Lung (tissue), 12 donors: Measurements from ENCODE around the gene LTBP4. TPM values are rescaled to one million over a fixed set of nuclear protein-coding genes. Genes with fewer than 3 reads are reported as not detected.
A peak's percentile ranks its signal among the peaks of the same experiment; 100 is the strongest.

ENCODE experiments used
- ATAC-seq: fragments of 200-7000 bp; cut with Tn5 transposase; one replicate; pipeline ENCODE4 v1.9.1; 2020; ENCODE audit warnings: moderate number of reproducible peaks; ENCODE audit not compliant: insufficient read depth, low FRiP score
- DNase-seq, 3 donors: peaks; one replicate each; pipeline ENCODE4 v3.0.0-alpha.2; 2013 to 2017
- H3K27ac ChIP-seq, 2 donors: one replicate each; pipeline ENCODE4 v1.5.1; 2013; ENCODE audit warnings: mild to moderate bottlenecking in 2 of 2, moderate library complexity in 2 of 2, control low read depth in 1 of 2, inconsistent platforms in 1 of 2, low read depth in 1 of 2, low read length in 1 of 2
- H3K27me3 ChIP-seq, 3 donors: one replicate each; pipeline ENCODE4 v1.5.1; 2013; ENCODE audit warnings: low read length in 2 of 3; ENCODE audit not compliant: control insufficient read depth in 3 of 3, insufficient read depth in 3 of 3
- H3K36me3 ChIP-seq, 4 donors: one replicate each; pipeline ENCODE4 v1.5.1; 2013; ENCODE audit warnings: low read length in 4 of 4, mild to moderate bottlenecking in 1 of 4, moderate library complexity in 1 of 4; ENCODE audit not compliant: control insufficient read depth in 4 of 4, insufficient read depth in 4 of 4
- H3K4me1 ChIP-seq, 5 donors: one replicate each; pipeline ENCODE4 v1.5.1; 2013; ENCODE audit warnings: low read length in 5 of 5, mild to moderate bottlenecking in 2 of 5, moderate library complexity in 1 of 5; ENCODE audit not compliant: control insufficient read depth in 5 of 5, insufficient read depth in 5 of 5
- H3K4me3 ChIP-seq: one replicate; pipeline ENCODE4 v1.5.1; 2013; ENCODE audit warnings: mild to moderate bottlenecking, control low read depth, moderate library complexity
- H3K9ac ChIP-seq, 2 donors: one replicate each; pipeline ENCODE4 v1.5.1; 2013; ENCODE audit warnings: low read length in 2 of 2, control low read depth in 1 of 2; ENCODE audit not compliant: insufficient read depth in 1 of 2
- H3K9me3 ChIP-seq, 4 donors: one replicate each; pipeline ENCODE4 v1.5.1; 2013; ENCODE audit warnings: low read length in 3 of 4, mild to moderate bottlenecking in 1 of 4, moderate library complexity in 1 of 4; ENCODE audit not compliant: control insufficient read depth in 4 of 4, insufficient read depth in 3 of 4
- WGBS, 2 donors: extraction: QIAGEN DNeasy Blood & Tissue Kit; methylation state at CpG; one replicate each; pipeline ENCODE4 v1.1.7; 2013; 5-methylcytosine and 5-hydroxymethylcytosine counted together
- polyA plus RNA-seq, 2 donors: library from polyadenylated mRNA; stranded (reverse); fragments of 200-250 nt; gene quantifications; one replicate each; pipeline ENCODE4 v1.2.1, GENCODE V29; 2013
- total RNA-seq, 2 donors: library from RNA; depleted of rRNA in 1 of 2; stranded (reverse); fragments of >200 nt in 1 of 2; gene quantifications; one replicate each; pipeline ENCODE4 v1.2.1, GENCODE V29; 2014 to 2021
- TF ChIP-seq, protein P1 (sequence below): IDR thresholded peaks from 2 replicates; pipeline ENCODE4 v1.5.1; 2012; ENCODE audit warnings: mild to moderate bottlenecking; ENCODE audit errors: control extremely low read depth, extremely low read depth
- donor health status: control.
- donor health status: control.
- donor health status: Bipolar disorder and iron deficiency.
- donor health status: healthy.
- donor health status: DM: yes; HTN: yes; CAD: no.

LTBP4 gene
- total and polyA plus RNA-seq, 4 donors, result 73.0 to 290 (median 151) TPM

DNA sequence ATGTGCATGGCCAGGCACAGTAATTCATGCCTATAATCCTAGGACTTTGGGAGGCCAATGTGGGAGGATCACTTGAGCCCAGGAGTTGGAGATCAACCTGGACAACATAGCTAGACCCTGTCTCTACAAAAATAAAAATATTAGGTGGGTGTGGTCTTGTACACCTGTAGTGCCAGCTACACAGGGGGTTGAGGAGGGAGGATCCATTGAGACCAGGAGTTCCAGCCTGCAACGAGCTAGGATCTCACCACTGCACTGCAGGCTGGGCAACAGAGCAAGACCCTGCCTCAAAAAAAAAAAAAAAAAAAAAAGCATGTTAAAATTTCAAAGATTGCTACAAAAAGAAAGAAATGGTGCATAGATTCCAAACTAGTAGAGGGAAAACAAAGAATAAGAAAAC lies 37.2 kb downstream of the LTBP4 start:
- Histone ChIP-seq H3K27ac (no peak overlapping the region), H3K4me1 (peaks cover 0 to 28% (median 13%) of the 10 kb centered on the region in 5 donors), H3K27me3 (no peaks in the 10 kb centered on the region), H3K9me3 (no peaks in the 10 kb centered on the region), H3K4me3 (no peak overlapping the region), H3K36me3 (no peaks in the 10 kb centered on the region), H3K9ac (no peak overlapping the region)
- ATAC-seq (no peak), DNase-seq (no peak)
- 77 to 92% methylated on average over 1 of the region's 1 CpG for WGBS, 2 donors
- TF ChIP-seq, protein P1, sequence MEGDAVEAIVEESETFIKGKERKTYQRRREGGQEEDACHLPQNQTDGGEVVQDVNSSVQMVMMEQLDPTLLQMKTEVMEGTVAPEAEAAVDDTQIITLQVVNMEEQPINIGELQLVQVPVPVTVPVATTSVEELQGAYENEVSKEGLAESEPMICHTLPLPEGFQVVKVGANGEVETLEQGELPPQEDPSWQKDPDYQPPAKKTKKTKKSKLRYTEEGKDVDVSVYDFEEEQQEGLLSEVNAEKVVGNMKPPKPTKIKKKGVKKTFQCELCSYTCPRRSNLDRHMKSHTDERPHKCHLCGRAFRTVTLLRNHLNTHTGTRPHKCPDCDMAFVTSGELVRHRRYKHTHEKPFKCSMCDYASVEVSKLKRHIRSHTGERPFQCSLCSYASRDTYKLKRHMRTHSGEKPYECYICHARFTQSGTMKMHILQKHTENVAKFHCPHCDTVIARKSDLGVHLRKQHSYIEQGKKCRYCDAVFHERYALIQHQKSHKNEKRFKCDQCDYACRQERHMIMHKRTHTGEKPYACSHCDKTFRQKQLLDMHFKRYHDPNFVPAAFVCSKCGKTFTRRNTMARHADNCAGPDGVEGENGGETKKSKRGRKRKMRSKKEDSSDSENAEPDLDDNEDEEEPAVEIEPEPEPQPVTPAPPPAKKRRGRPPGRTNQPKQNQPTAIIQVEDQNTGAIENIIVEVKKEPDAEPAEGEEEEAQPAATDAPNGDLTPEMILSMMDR, result no peak

DNA sequence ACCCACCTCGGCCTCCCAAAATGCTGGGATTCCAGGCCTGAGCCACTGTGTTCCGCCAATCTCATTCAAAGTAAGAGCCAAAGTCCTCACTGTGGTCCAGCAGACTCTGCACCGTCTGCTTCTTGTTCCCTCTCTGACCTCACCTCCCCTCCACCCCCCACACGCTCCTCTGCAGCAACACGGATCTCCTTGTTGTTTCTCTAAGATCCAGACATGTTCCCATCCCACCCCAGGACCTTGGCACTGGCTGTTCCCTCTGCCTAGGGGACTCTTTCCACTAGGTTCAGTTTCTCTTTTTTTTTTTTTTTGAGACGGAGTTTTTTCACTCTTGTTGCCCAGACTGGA lies 38.4 kb downstream of the LTBP4 start:
- Histone ChIP-seq H3K9ac (no peak overlapping the region), H3K4me3 (no peak overlapping the region), H3K36me3 (no peaks in the 10 kb centered on the region), H3K9me3 (no peaks in the 10 kb centered on the region), H3K27me3 (no peaks in the 10 kb centered on the region), H3K27ac (no peak overlapping the region), H3K4me1 (peaks cover 0 to 22% (median 9%) of the 10 kb centered on the region in 5 donors)
- ATAC-seq, result no peak
- DNase-seq, result no peak
- 81 to 93% methylated on average over 6 of the region's 6 CpGs for WGBS, 2 donors
- TF ChIP-seq, protein P1, result no peak

DNA sequence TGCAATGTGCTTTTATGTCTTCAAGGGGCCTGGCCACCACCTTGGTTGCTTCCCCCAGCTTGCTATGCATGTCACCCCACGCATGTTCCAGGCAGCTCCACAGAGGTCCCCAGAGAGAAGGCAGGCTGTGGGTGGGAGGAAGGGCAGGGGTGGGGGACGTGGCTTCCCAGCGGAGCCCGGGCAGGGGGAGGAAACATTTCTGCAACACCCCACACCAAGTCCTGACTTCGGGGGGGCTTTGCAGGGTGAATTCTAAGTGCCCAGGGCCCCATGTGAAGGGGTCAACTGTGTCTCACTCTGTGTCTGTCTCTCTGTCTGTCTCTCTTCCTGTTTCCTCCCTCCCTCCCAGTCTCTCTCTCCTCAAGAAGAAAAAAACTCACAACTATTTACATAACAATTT lies 39.6 kb downstream of the LTBP4 start:
- TF ChIP-seq, protein P1, result no peak
- 12 to 24% methylated on average over 5 of the region's 5 CpGs for WGBS, 2 donors
- Histone ChIP-seq H3K4me1 (peaks cover 0 to 31% (median 9%) of the 10 kb centered on the region in 5 donors), H3K4me3 (no peak overlapping the region), H3K9me3 (no peaks in the 10 kb centered on the region), H3K27me3 (no peaks in the 10 kb centered on the region), H3K27ac (peak overlapping the region in 1 of 2 donors; percentile 51), H3K36me3 (no peaks in the 10 kb centered on the region), H3K9ac (no peak overlapping the region)
- no peak for ATAC-seq
- DNase-seq, result peak; percentile 75 to 88 (median 78)

DNA sequence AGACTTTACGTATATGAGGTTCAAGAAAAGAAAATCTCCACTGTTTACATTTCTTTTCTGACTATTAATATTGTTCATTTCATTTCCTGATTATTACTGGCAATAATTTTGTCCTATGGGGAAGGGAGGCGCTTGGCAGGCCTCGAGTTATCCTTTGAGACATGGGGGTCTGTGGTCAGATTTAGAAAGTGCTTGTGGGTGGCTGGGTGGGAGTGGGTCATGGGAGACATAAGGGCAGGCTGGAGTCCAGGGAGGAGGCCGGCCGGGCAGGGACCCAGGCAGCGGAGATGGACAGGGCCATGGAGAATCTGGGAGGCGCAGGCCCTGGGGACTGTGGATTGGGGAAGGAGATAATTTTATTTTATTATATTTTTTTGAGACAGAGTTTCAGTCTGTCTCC lies 40.1 kb downstream of the LTBP4 start:
- H3K27ac ChIP-seq, result peak overlapping the region in 1 of 2 donors; percentile 63
- no peak overlapping the region for H3K9ac ChIP-seq
- no peaks in the 10 kb centered on the region for H3K36me3 ChIP-seq
- no peak overlapping the region for H3K4me3 ChIP-seq
- H3K27me3 ChIP-seq, result no peaks in the 10 kb centered on the region
- DNase-seq (peak in 2 of 3 donors; percentile 58 to 75), ATAC-seq (no peak)
- H3K4me1 ChIP-seq, result peaks cover 0 to 32% (median 10%) of the 10 kb centered on the region in 5 donors
- TF ChIP-seq, protein P1, result no peak
- WGBS, 2 donors, result 74 to 86% methylated on average over 7 of the region's 7 CpGs
- no peaks in the 10 kb centered on the region for H3K9me3 ChIP-seq
